Measurements from ENCODE around the gene ZNF487. TPM values are rescaled to one million over a fixed set of nuclear protein-coding genes. Genes with fewer than 3 reads are reported as not detected.

Gene ZNF487
- total and polyA plus RNA-seq, 2 experiments from 2014 or later = 8.1 to 8.9 TPM

DNA sequence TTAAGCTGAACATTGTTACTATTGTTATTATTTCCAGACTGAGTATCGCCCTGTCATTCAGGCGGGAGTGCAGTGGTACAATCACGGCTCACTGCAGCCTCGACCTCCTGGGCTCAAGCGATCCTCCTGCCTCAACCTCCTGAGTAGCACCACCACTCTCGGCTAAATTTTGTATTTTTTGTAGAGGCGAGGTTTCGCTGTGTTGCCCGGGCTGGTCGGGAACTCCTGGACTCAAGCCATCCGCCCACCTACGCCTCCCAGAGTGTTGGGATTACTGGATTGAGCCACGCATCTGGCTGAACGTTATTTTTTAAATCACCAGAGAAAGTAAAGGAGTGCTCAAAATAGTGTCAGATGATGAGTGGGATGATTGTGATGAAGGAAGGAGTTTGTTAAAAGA, 26.6 kb upstream of the ZNF487 start:
- Histone ChIP-seq H4K20me1 (ENCODE audit: insufficient read depth, poor library complexity, severe bottlenecking) (peaks cover 21% of the 10 kb centered on the region), H3K4me3 (no peak overlapping the region), H2AFZ (no peak overlapping the region), H3K9me3 (ENCODE audit: low read depth) (no peaks in the 10 kb centered on the region), H3K4me1 (ENCODE audit: insufficient read depth) (peaks cover 7% of the 10 kb centered on the region), H3K9me2 (replicated peaks; ENCODE audit: insufficient read depth) (no peaks in the 10 kb centered on the region), H3K27me3 (no peaks in the 10 kb centered on the region), H3K79me2 (peaks cover 25% of the 10 kb centered on the region), H3K27ac (peak overlapping the region; percentile 97), H3K4me2 (peak overlapping the region; percentile 93), H3K36me3 (replicated peaks; ENCODE audit: insufficient read depth, low read depth) (no peaks in the 10 kb centered on the region)
- WGBS (ENCODE audit: low lambda C conversion rate, missing lambda C conversion rate) = 95% methylated on average over 14 of the region's 14 CpGs
- no peak for DNase-seq (ENCODE audit: low spot score)
- no peak for TF ChIP-seq EZH2 (IDR thresholded peaks at IDR 0.05; ENCODE audit: borderline replicate concordance)
- no peak for TF ChIP-seq EZH2phosphoT487 (IDR thresholded peaks at IDR 0.05; ENCODE audit: low read depth, severe bottlenecking, unreplicated experiment)
- TF ChIP-seq CTCF (IDR thresholded peaks at IDR 0.05; ENCODE audit: poor library complexity) = no peak

DNA sequence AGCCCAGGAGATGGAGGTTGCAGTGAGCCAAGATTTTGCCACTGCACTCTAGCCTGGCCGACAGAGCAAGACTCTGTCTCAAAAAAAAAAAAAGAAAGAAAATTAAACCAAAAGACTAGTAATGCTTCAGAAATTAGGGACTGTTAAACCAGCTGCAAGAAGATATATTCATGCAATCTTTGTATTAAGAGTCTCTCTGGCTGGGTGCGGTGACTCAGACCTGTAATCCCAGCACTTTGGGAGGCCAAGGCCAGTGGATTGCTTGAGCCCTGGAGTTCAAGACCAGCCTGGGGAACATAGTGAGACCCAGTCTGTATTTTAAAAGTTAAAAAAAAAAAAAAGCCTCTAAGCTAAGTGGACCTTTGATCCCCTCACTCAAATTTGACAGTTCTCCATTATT, 25.4 kb upstream of the ZNF487 start:
- Histone ChIP-seq H3K4me3 (no peak overlapping the region), H3K4me1 (ENCODE audit: insufficient read depth) (no peaks in the 10 kb centered on the region), H3K27me3 (no peaks in the 10 kb centered on the region), H3K36me3 (replicated peaks; ENCODE audit: insufficient read depth, low read depth) (no peaks in the 10 kb centered on the region), H2AFZ (no peak overlapping the region), H3K4me2 (no peak overlapping the region), H3K79me2 (peaks cover 13% of the 10 kb centered on the region), H3K9me3 (ENCODE audit: low read depth) (no peaks in the 10 kb centered on the region), H4K20me1 (ENCODE audit: insufficient read depth, poor library complexity, severe bottlenecking) (peaks cover 9% of the 10 kb centered on the region), H3K9me2 (replicated peaks; ENCODE audit: insufficient read depth) (no peaks in the 10 kb centered on the region), H3K27ac (no peak overlapping the region)
- DNase-seq (ENCODE audit: low spot score) = no peak
- TF ChIP-seq EZH2 (IDR thresholded peaks at IDR 0.05; ENCODE audit: borderline replicate concordance) (no peak), EZH2phosphoT487 (IDR thresholded peaks at IDR 0.05; ENCODE audit: low read depth, severe bottlenecking, unreplicated experiment) (no peak), CTCF (IDR thresholded peaks at IDR 0.05; ENCODE audit: poor library complexity) (no peak)
- 93% methylated on average over 2 of the region's 2 CpGs for WGBS (ENCODE audit: low lambda C conversion rate, missing lambda C conversion rate)

DNA sequence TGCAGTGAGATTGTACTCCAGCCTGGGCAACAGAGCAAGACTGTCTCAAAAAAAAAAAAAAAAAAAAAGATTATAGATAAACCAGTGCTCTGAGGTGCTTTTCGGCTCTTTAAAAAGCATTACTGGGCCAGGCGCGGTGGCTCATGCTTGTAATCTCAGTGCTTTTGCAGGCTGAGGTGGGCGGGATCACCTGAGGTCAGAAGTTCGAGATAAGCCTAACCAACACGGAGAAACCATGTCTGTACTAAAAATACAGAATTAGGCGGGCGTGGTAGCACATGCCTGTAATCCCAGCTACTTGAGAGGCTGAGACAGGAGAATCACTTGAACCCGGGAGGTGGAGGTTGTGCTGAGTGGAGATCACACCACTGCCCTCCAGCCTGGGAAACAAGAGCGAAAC, 21.4 kb upstream of the ZNF487 start:
- TF ChIP-seq EZH2phosphoT487 (IDR thresholded peaks at IDR 0.05; ENCODE audit: low read depth, severe bottlenecking, unreplicated experiment) (no peak), CTCF (IDR thresholded peaks at IDR 0.05; ENCODE audit: poor library complexity) (no peak), EZH2 (IDR thresholded peaks at IDR 0.05; ENCODE audit: borderline replicate concordance) (no peak)
- H2AFZ ChIP-seq = no peak overlapping the region
- no peaks in the 10 kb centered on the region for H3K9me3 ChIP-seq (ENCODE audit: low read depth)
- no peaks in the 10 kb centered on the region for H3K79me2 ChIP-seq
- H3K36me3 ChIP-seq (replicated peaks; ENCODE audit: insufficient read depth, low read depth) = no peaks in the 10 kb centered on the region
- no peak overlapping the region for H3K4me2 ChIP-seq
- H3K27ac ChIP-seq = no peak overlapping the region
- no peak overlapping the region for H3K4me3 ChIP-seq
- H4K20me1 ChIP-seq (ENCODE audit: insufficient read depth, poor library complexity, severe bottlenecking) = no peaks in the 10 kb centered on the region
- 67% methylated on average over 9 of the region's 10 CpGs for WGBS (ENCODE audit: low lambda C conversion rate, missing lambda C conversion rate)
- peaks cover 5% of the 10 kb centered on the region for H3K4me1 ChIP-seq (ENCODE audit: insufficient read depth)
- DNase-seq (ENCODE audit: low spot score) = no peak
- no peaks in the 10 kb centered on the region for H3K27me3 ChIP-seq
- no peaks in the 10 kb centered on the region for H3K9me2 ChIP-seq (replicated peaks; ENCODE audit: insufficient read depth)
